ENCODE data around the gene NANOGP8.
"Not testable (repeated sequence)": the region's sequence is repeated elsewhere in the genome, so short reads cannot be mapped to it uniquely, and the experiment has no call there.

The NANOGP8 gene

DNA sequence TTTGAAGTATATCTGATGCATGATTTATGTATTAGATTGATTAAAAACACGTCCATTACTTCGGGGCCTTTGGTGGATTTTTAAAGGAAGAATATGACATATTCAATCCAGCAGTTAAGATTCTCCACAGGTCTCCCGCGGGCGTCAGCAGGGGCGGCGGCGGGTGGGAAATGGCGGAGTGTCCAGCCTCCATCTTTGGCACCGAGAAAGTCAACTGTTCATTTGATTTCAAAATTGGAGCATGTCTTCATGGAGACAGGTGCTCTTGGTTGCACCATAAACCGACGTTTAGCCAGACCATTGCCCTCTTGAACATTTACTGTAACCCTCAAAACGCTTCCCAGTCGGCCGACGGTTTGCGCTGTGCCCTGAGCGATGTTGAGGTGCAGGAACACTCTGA lies 7.2 kb upstream of the NANOGP8 start:
- no peak for DNase-seq

- no peak for DNase-seq
Measured at GRCh38 chr15:35090104-35090807, 5.2 kb upstream of the NANOGP8 start.

DNA sequence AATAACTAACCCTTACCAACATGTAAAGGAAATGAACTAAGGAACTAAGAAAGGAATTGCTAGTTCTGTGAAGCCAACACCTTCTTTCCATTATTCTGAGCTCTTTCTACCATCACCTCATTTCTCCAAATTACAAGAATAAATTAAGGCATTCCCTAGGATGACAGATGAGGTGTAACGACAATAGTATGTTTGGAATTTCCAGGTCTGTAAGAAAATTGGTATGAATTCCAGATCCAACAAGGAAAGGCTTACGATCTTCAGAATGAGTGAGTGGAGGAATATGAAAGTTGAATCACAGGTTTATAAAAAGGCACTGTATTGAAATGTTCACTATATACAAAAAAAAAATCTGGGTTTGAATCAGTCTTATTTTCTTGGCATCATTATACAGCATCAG lies 4.5 kb upstream of the NANOGP8 start:
- no peak for DNase-seq

DNA sequence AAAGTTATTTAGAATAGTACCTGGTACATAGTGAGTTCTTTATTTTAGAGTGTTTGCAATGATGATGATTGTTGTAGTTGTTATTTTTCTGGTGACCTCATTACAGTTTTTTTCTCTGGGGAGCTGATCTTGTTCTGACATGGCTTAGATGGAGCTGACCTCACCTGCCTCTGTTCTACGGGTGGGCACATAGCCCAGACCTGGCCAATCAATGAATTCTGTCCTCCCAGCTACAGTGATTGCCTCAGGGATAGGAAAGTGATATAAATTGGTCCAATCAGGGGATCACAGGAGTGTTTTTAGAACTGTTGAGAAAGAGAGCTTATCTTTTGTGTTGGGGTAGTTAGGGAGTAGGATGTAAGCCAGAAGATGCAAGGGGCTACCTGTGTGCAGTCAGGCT lies 3.2 kb upstream of the NANOGP8 start:
- no peak for DNase-seq

DNA sequence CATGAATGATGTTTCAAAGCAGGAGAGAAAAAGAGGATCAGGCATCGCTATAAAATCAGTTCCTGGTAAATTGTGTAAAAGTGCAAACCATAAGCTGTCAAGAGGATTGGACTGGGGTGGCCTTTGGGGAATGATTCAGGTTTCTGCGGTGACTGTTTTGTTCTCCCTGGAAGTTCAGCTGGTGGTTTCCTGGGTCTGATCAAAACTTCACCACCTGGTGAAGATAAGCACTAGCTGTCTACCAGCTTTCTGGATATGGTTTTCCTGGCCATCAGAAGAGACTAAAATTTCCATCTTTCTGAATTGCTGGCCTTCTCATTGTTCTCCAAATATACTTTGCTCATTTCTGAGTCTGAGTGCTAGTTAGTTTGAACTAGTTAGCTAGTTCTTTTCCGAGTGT lies 2.7 kb upstream of the NANOGP8 start:
- no peak for DNase-seq

- not testable (repeated sequence) for DNase-seq
Measured at GRCh38 chr15:35082371-35083348, 2.4 kb downstream of the NANOGP8 start.

DNA sequence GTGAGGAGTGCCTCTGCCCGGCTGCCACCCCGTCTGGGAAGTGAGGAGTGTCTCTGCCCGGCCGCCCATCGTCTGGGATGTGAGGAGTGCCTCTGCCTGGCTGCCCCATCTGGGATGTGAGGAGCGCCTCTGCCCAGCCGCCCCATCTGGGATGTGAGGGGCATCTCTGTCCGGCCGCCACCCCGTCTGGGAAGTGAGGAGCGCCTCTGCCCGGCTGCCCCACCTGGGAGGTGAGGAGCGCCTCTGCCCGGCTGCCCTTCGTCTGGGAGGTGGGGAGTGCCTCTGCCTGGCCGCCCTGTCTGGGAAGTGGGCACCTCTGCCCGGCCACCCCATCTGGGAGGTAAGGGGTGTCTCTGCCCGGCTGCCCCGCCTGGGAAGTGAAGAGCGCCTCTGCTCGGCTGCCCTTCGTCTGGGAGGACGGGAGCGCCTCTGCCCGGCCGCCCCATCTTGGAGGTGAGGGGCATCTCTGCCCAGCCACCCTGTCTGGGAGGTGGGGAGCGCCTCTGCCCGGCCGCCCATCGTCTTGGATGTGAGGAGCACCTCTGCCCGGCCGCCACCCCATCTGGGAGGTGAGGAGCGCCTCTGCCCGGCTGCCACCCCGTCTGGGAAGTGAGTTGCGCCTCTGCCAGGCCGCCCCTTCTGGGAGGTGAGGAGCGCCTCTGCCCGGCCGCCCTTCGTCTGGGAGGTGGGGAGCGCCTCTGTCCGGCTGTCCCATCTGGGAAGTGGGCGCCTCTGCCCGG lies 3.3 kb downstream of the NANOGP8 start:
- not testable (repeated sequence) for DNase-seq

DNA sequence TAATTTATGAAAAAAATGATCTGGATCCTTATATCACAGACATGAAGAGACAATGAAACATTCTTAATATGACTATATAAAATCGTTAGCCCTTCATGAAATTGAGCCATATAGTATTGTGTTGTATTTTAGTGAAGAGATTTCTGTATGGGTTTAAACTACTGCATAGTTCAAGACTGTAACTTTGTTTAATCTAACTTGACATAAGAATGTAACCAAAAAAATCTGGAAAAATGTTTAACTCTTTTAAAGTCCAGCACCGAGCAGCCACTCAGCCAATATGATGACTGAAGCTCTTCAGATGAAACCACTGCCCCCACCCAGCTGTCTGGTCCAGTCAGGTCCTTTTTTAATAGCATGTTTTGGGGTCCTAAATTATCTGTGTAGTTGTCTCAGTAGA lies 4.9 kb downstream of the NANOGP8 start:
- no peak for DNase-seq

DNA sequence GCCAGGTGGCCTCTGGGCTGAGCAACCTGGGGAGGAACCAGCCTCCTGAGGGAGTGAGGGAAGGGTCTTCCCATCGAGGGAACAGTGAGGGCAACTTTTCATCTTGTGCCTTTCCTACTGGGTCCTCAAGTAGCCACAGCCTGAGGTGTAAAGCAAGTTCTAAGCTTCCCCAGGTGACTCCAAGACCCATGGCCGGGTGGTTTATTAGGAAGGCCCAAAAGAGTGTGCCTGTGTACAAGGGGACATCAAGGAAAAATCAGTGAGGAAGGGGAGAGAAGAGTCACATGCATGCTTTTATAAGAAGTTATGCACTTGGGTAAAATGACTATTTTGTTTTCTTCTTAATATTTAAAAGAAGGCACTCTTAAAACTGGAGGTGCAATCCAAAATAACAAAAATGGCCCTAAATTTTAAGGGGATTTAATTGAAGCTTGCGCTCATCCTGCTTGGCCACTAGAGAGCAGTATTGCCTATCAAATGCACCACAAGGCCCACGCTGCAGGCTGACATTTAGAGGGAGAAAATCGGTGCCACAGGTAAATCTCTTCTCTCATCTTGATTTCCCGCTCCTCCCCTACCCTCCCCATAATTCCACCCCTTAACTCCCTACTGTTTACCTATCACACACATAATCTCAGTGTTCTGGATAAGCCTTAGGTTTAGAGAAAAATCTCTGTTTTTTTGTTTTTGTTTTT lies 6.7 kb downstream of the NANOGP8 start:
- DNase-seq, result no peak

DNA sequence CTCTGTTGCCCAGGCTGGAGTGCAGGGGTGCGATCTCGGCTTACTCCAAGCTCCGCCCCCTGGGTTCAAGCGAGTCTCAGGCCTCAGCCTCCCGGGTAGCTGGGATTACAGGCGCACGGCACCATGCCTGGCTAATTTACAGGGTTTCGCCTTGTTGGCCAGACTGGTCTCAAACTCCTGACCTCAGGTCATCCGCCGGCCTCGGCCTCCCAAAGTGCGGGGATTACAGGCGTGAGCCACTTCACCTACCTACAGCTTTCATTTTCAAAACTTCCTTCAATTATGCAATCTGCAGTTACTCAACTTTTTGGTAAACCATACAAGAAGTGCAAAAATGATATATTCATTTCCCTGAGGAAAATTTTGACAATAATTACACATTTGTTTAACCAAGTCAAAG lies 14.0 kb downstream of the NANOGP8 start:
- no peak for DNase-seq

- DNase-seq, result no peak
Measured at GRCh38 chr15:35068846-35069475, 16.1 kb downstream of the NANOGP8 start.

DNA sequence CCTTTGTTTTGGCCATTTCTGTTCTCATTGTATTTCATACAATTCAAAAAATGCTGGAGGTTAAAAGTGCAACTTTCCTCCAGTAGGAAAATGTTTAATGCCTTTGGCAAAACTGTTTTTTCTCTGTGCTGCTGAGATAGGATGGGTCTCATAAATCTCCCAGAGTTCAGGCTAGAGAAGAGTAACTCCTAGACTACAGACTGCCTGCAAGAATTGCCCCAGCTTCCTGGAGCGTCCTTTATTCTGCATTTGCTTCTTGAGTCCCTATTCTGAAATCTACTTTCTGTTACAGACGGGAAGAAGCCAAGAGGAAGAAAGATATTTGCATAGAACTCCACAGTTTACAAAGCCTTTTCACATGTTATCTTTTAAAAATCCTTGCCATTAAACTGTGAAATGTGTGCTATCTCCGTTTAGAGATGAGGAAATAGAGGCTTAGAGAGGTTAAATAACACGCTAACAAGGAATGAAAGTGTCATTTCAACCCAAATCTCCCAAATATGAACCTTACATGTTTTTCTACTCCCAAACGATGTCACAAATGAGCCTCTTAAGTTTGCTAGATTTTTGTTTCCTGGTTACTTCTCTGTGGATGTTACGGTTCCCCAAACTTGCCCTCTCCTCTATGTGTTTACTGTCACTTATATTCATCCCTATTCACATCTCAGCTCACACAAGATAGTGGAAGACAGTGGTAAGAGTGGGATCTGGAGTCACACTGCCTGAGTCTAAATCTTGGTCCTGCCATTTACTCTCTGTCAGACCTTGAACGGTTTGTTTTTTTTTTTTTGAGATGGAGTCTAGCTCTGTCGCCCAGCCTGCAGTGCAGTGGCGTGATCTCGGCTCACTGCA lies 17.4 kb downstream of the NANOGP8 start:
- DNase-seq, result no peak

DNA sequence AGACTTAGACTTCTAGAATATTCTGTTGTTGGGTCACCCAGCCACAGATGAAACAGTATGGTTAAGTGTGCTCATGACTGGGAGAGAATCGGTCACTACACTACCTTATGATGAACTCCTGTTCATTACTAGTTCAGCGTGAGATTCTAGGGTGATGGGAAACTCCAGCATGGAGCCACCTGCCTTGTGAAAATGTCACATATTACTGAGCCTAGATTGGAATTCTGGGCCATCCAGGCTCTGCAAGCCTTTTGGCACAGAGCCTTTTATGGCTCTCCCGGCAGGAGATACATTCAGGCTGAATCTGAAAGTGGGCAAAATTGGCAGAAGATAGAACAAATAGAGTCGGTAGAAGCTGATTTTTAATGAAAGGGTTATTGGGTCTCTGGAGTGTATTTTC lies 19.0 kb downstream of the NANOGP8 start:
- no peak for DNase-seq

GRCh38 chr15:35064576-35065190 lies 20.4 kb downstream of the NANOGP8 start:
- DNase-seq, result no peak

DNA sequence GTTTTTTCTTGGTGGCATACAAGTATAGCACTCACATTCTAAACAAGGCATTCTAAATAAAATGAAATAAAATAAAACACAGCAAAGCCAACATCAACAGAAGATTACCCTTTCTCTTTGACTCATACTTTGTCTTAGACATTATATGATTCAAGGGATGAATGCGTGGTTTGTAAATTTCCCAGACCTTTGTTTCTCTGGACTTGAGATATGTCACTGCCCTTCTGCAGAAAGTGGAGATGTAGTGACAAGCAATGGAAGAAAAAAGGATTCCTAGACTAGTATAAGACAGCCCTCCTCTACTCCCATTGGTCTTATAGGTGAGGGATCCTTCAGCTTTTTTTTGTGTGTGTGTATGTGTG lies 22.4 kb downstream of the NANOGP8 start:
- DNase-seq, result no peak

GRCh38 chr15:35061825-35062737 lies 23.0 kb downstream of the NANOGP8 start:
- DNase-seq, result no peak

DNA sequence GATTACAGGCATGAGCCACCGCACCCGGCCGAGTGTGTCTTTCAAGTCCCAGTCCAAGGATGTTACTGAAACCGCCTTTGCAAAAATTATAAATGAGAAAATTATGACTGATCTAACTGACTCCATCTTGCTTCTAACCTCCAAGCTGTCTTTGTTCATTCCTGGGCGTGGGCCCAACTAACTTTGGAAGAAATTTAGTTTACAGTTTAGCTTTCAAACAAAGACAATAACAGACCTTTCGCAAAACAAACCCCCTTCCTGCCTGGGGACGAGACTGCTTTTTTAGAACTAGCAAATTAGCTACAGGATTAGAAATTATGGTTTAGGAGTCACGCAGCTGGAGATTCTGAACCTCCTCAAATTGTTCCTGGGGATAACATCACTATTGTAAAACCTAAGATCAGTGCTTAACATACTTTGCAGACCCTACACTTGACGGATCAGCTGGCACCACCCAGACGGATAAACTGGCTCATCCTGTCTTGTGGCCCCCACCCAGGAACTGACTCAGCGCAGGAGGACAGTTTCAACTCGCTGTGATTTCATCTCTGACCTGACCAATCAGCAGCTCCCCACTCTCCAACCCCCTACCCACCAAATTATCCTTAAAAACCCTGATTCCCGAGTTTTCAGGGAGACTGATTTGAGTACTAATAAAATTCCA lies 23.8 kb downstream of the NANOGP8 start:
- no peak for DNase-seq

- DNase-seq, result no peak
Measured at GRCh38 chr15:35060591-35060990, 24.5 kb downstream of the NANOGP8 start.

- no peak for DNase-seq
Measured at GRCh38 chr15:35058534-35059054, 26.5 kb downstream of the NANOGP8 start.

All from NCI-H1092 (cell line).